HG02943 (cell line): ENCODE measurements around the gene DNAAF6.

Experiments used
- ATAC-seq: cut with Tn5 transposase; IDR thresholded peaks from one replicate; pipeline ENCODE4 v1.9.1; 2021; ENCODE audit warnings: mild to moderate bottlenecking, low read depth, moderate library complexity; ENCODE audit not compliant: unreplicated experiment

Gene DNAAF6

DNA sequence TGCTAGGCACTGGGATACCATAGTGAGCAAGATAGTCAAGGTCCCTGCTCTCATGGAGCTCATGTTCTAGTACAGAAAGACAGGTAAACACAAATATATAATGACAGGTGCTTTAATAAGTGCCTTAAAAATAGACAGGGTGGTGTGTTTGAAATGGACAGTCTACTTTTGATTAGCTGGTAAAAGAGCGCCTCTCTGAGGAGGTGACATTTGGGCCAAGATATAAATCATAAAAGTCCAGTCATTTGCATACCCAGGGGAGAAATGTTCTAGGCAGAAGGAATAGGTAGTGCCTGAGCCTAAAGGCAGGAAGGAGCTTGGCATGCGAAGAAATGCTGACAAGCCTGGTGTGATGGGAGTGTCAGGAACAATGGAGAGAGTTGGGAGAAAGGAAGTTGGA lies 83.6 kb downstream of the DNAAF6 start:
- ATAC-seq, result no peak

- ATAC-seq, result no peak
Measured at GRCh38 chrX:107293056-107293455, 86.6 kb downstream of the DNAAF6 start.
